ENCODE measurements around the gene HTR6. TPM values are rescaled to one million over a fixed set of nuclear protein-coding genes. Genes with fewer than 3 reads are reported as not detected.
"Not testable (repeated sequence)": the region's sequence is repeated elsewhere in the genome, so short reads cannot be mapped to it uniquely, and the experiment has no call there.

HTR6 gene
- polyA plus RNA-seq, 1 donor from 2014 or later = not detected

DNA sequence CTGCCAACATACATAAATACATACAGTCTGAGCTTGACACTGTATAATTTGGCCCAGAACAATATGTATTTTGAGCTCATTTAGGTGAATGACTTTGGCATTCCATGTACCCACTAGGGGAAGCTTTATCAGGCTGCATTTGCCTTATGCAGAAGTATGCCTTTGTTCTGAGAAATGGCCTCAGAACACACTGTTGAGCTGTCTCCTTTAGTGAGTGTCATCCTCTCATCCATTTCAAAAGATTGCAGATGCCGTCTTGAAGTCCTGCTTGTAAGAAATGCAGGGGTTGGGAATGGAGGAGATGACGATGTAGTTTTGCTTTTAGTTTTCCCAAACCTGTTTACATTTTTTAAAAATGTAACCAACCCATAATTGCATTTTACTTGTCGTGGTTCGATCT is 35.3 kb upstream of the HTR6 start:
- no peaks in the 10 kb centered on the region for H4K20me1 ChIP-seq (ENCODE audit: insufficient read depth)
- no peak overlapping the region for H3K9ac ChIP-seq (ENCODE audit: low read length)
- H3K27me3 ChIP-seq (ENCODE audit: insufficient read depth, low read depth, low read length) = no peaks in the 10 kb centered on the region
- no peaks in the 10 kb centered on the region for H3F3A ChIP-seq (ENCODE audit: insufficient read depth, low read length, poor library complexity, severe bottlenecking)
- TF ChIP-seq POLR2AphosphoS5 (IDR thresholded peaks at IDR 0.05) = no peak
- TF ChIP-seq REST (IDR thresholded peaks at IDR 0.05; ENCODE audit: borderline replicate concordance) = no peak
- no peaks in the 10 kb centered on the region for H3K9me2 ChIP-seq (ENCODE audit: insufficient read depth, low read length)
- H3K9me3 ChIP-seq (ENCODE audit: low read length) = no peaks in the 10 kb centered on the region
- no peak overlapping the region for H3K4me2 ChIP-seq (ENCODE audit: low read length)
- H3K79me2 ChIP-seq (replicated peaks; ENCODE audit: insufficient read depth, low read length) = no peaks in the 10 kb centered on the region
- H3K36me3 ChIP-seq (ENCODE audit: insufficient read depth, low read length) = peaks cover 11% of the 10 kb centered on the region
- no peak overlapping the region for H3K4me3 ChIP-seq (ENCODE audit: low read length)
- no peak overlapping the region for H2AFZ ChIP-seq (ENCODE audit: low read depth, low read length)
- H3K27ac ChIP-seq (ENCODE audit: low read length) = no peak overlapping the region

DNA sequence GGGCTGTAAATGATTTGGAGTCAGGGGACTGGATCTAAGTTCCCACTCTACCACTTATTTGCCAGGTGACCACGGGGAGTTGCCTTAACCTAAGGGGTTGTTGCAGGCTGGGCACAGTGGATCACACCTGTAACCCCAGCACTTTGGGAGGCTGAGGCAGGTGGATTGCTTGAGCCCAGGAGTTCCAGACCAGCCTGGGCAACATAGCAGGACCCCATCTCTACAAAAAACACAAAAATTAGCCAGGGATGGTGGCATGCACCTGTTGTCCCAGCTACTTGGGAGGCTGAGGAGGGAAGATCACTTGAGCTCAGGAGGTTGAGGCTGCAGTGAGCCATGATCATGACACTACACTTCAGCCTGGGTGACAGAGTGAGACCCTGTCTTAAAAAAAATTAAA is 34.5 kb upstream of the HTR6 start:
- H3K4me3 ChIP-seq (ENCODE audit: low read length); H3K4me2 ChIP-seq (ENCODE audit: low read length); H4K20me1 ChIP-seq (ENCODE audit: insufficient read depth); H3K9ac ChIP-seq (ENCODE audit: low read length); H2AFZ ChIP-seq (ENCODE audit: low read depth, low read length); H3K9me2 ChIP-seq (ENCODE audit: insufficient read depth, low read length); H3K27ac ChIP-seq (ENCODE audit: low read length); H3K9me3 ChIP-seq (ENCODE audit: low read length); H3K27me3 ChIP-seq (ENCODE audit: insufficient read depth, low read depth, low read length); H3K79me2 ChIP-seq (replicated peaks; ENCODE audit: insufficient read depth, low read length); H3F3A ChIP-seq (ENCODE audit: insufficient read depth, low read length, poor library complexity, severe bottlenecking): not testable (repeated sequence)
- peaks cover 11% of the 10 kb centered on the region for H3K36me3 ChIP-seq (ENCODE audit: insufficient read depth, low read length)

- H4K20me1 ChIP-seq (ENCODE audit: insufficient read depth) = no peaks in the 10 kb centered on the region
- H3K9ac ChIP-seq (ENCODE audit: low read length) = no peak overlapping the region
- H3F3A ChIP-seq (ENCODE audit: insufficient read depth, low read length, poor library complexity, severe bottlenecking) = no peaks in the 10 kb centered on the region
- TF ChIP-seq POLR2AphosphoS5 (IDR thresholded peaks at IDR 0.05) (no peak), EP300 (conservative IDR thresholded peaks at IDR 0.05; ENCODE audit: poor library complexity, severe bottlenecking) (no peak), REST (IDR thresholded peaks at IDR 0.05; ENCODE audit: borderline replicate concordance) (no peak), RAD21 (conservative IDR thresholded peaks at IDR 0.05) (no peak), MXI1 (conservative IDR thresholded peaks at IDR 0.05; ENCODE audit: poor library complexity, severe bottlenecking) (no peak), SMC3 (conservative IDR thresholded peaks at IDR 0.05; ENCODE audit: poor library complexity) (no peak), TAF1 (IDR thresholded peaks at IDR 0.05; ENCODE audit: low read depth) (no peak), EZH2 (IDR thresholded peaks at IDR 0.05; ENCODE audit: borderline replicate concordance, insufficient read depth, low read length, poor library complexity, severe bottlenecking) (no peak)
- TF ChIP-seq, protein P1, sequence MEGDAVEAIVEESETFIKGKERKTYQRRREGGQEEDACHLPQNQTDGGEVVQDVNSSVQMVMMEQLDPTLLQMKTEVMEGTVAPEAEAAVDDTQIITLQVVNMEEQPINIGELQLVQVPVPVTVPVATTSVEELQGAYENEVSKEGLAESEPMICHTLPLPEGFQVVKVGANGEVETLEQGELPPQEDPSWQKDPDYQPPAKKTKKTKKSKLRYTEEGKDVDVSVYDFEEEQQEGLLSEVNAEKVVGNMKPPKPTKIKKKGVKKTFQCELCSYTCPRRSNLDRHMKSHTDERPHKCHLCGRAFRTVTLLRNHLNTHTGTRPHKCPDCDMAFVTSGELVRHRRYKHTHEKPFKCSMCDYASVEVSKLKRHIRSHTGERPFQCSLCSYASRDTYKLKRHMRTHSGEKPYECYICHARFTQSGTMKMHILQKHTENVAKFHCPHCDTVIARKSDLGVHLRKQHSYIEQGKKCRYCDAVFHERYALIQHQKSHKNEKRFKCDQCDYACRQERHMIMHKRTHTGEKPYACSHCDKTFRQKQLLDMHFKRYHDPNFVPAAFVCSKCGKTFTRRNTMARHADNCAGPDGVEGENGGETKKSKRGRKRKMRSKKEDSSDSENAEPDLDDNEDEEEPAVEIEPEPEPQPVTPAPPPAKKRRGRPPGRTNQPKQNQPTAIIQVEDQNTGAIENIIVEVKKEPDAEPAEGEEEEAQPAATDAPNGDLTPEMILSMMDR (IDR thresholded peaks at IDR 0.05; ENCODE audit: poor library complexity, severe bottlenecking) = no peak
- H3K36me3 ChIP-seq (ENCODE audit: insufficient read depth, low read length) = peaks cover 11% of the 10 kb centered on the region
- H3K9me3 ChIP-seq (ENCODE audit: low read length) = no peaks in the 10 kb centered on the region
- H3K27ac ChIP-seq (ENCODE audit: low read length) = no peak overlapping the region
- H3K9me2 ChIP-seq (ENCODE audit: insufficient read depth, low read length) = no peaks in the 10 kb centered on the region
- no peaks in the 10 kb centered on the region for H3K79me2 ChIP-seq (replicated peaks; ENCODE audit: insufficient read depth, low read length)
- H3K4me2 ChIP-seq (ENCODE audit: low read length) = no peak overlapping the region
- H2AFZ ChIP-seq (ENCODE audit: low read depth, low read length) = no peak overlapping the region
- H3K27me3 ChIP-seq (ENCODE audit: insufficient read depth, low read depth, low read length) = no peaks in the 10 kb centered on the region
- H3K4me3 ChIP-seq (ENCODE audit: low read length) = no peak overlapping the region
These were observed 33.8 kb upstream of the HTR6 start for GRCh38 chr1:19630720-19631395.

Measured in neural cell (in vitro differentiated cells).